Mucosa of descending colon (tissue), 3 donors: ENCODE data around the gene MFAP2. TPM values are rescaled to one million over a fixed set of nuclear protein-coding genes. Genes with fewer than 3 reads are reported as not detected.
A peak's percentile ranks its signal among the peaks of the same experiment; 100 is the strongest.

ENCODE experiments used
- ATAC-seq: fragments of 200-7000 bp; cut with Tn5 transposase; one replicate; pipeline ENCODE4 v1.9.1; 2020; ENCODE audit warnings: mild to moderate bottlenecking, moderate library complexity
- DNase-seq, 3 donors: peaks; one replicate each; pipeline ENCODE4 v3.0.0-alpha.2; 2020
- H3K36me3 ChIP-seq: fragments of 200-600 bp; one replicate; pipeline ENCODE4 v1.8.0; 2021; ENCODE audit warnings: low read depth, mild to moderate bottlenecking
- H3K4me1 ChIP-seq: fragments of 200-600 bp; one replicate; pipeline ENCODE4 v1.8.0; 2021; ENCODE audit warnings: low read depth, mild to moderate bottlenecking
- H3K4me3 ChIP-seq: fragments of 200-600 bp; one replicate; pipeline ENCODE4 v1.8.0; 2021; ENCODE audit warnings: mild to moderate bottlenecking
- H3K9me3 ChIP-seq: fragments of 200-600 bp; one replicate; pipeline ENCODE4 v1.8.0; 2021; ENCODE audit warnings: mild to moderate bottlenecking
- CTCF ChIP-seq: fragments of 200-600 bp; IDR thresholded peaks from one replicate; pipeline ENCODE4 v1.8.0; 2022; ENCODE audit warnings: antibody characterized with exemption, mild to moderate bottlenecking
- intact Hi-C, 2 donors: fragments of 100-400 bp; cut with DNase I in 1 of 2; cut with micrococcal nuclease in 1 of 2; formaldehyde crosslinking; loops; one replicate each; pipeline versions ENCODE4 v1.11.0 to v1.11.1; 2022; cut with DNase I, micrococcal nuclease
- total RNA-seq, 3 donors: library from RNA; stranded (reverse); fragmentation: NEBNext Ultra II Directional in 2 of 3; extraction: Animal tissue kit (Norgen Biotek cat#: 25700) in 2 of 3; gene quantifications; one replicate each; pipeline versions ENCODE4 v1.2.1 to v1.2.4, GENCODE V29; 2021 to 2023
- donor health status: DM: no; HTN: no; CAD: no; lungs with moderate emphysema.
- donor health status: DM: no; HTN: no; CAD: no.
- donor health status: DM: no; HTN: yes; CAD: no.

Gene MFAP2
- total RNA-seq, 3 donors from 2014 or later, result 2.4 to 6.3 (median 5.4) TPM

DNA sequence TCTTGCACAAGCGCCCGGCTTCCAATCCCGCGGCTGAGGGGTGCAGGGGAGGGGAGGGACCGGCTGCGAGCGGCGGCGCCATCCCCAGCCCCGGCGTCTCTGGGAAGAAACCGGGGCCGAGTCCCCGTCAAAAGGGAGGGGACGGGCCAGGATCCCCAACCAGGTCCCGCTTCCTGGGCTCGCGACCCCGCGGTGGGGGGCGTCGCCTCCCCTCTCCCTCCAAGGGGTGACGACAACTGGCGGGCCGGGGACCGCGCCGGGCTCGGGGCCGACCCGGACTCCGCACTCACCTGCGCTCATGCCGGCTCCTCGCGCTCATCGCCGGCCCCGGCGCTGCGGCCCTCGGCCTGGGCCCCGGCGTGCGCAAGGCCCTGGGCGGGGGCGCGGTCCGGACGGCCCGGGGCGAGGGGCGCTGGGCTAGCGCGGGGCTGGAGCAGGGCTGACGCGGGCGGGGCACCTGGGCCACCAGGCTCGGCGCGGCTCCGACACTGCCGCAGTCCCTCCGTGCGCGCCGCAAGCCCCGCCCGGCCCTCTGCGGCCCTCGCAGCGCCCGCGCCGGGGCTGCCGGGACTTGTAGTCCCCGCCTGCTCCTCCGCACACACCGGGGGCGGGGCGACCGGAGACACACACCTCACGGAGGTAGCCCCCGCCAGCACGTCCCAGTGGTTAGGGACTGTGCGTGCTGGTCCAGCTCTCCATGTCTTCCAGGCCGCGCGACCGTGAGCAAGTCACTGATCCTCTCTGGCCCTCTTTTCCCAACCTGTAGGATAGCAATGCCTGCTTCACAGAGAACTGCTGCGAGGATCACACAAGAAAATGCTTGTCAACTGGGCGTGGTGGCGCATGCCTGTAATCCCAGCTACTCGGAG lies 31.3 kb upstream of the MFAP2 start, which contains the start of gene ATP13A2:
Gene ATP13A2 (minus strand): TSS at position 490 of the 869 bp plus-strand sequence. CDS start 190 bp downstream, at position 300.
- H3K4me1 ChIP-seq, result peaks cover 16% of the 10 kb centered on the region
- DNase-seq (peak; percentile 89 to 91 (median 90)), ATAC-seq (peak; percentile 96)
- H3K9me3 ChIP-seq, result no peaks in the 10 kb centered on the region
- intact Hi-C loops, result no loop called here
- peak within 1 kb of the TSS; percentile 44 for H3K4me3 ChIP-seq
- TF ChIP-seq CTCF, result no peak
- H3K36me3 ChIP-seq, result no peaks in the 10 kb centered on the region

GRCh38 chr1:17011092-17011438 lies 30.6 kb upstream of the MFAP2 start:
- intact Hi-C loops, result no loop called here
- Histone ChIP-seq H3K9me3 (no peaks in the 10 kb centered on the region), H3K4me3 (peak overlapping the region; percentile 44), H3K4me1 (peaks cover 16% of the 10 kb centered on the region), H3K36me3 (no peaks in the 10 kb centered on the region)
- ATAC-seq (no peak), DNase-seq (peak in 1 of 3 donors; percentile 15)
- no peak for TF ChIP-seq CTCF

DNA sequence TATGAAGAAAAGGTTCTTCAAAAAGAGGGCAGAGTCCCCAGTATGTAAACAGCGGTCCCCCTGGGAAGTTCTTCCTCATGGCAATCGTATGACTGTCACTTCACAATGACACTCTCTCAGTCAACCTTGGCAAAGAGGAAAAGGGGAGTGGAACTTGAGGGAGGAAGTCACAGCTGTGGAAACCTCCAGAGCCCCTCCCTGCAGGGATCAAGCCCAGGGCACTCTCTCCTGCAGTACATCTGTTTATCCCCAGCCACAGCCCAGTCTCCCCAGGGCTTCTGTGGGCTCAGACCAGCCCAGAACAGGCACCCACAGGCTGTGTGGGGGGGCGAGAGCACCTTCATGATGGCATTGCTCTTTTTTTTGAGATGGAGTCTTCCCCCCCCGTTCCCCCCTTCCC lies 29.3 kb upstream of the MFAP2 start:
- peaks cover 16% of the 10 kb centered on the region for H3K4me1 ChIP-seq
- intact Hi-C loops, result no loop called here
- no peak for TF ChIP-seq CTCF
- H3K4me3 ChIP-seq, result no peak overlapping the region
- DNase-seq, result peak in 2 of 3 donors; percentile 12 to 48
- no peaks in the 10 kb centered on the region for H3K36me3 ChIP-seq
- no peaks in the 10 kb centered on the region for H3K9me3 ChIP-seq
- ATAC-seq, result peak; percentile 64

GRCh38 chr1:17008208-17008855 lies 27.9 kb upstream of the MFAP2 start:
- no peak for TF ChIP-seq CTCF
- DNase-seq, result no peak
- H3K9me3 ChIP-seq, result no peaks in the 10 kb centered on the region
- ATAC-seq, result no peak
- intact Hi-C loops, result no loop called here
- H3K4me3 ChIP-seq, result no peak overlapping the region
- no peaks in the 10 kb centered on the region for H3K36me3 ChIP-seq
- H3K4me1 ChIP-seq, result peaks cover 16% of the 10 kb centered on the region

GRCh38 chr1:17007121-17007520 lies 26.7 kb upstream of the MFAP2 start:
- intact Hi-C loops, result no loop called here
- ATAC-seq, result no peak
- no peaks in the 10 kb centered on the region for H3K36me3 ChIP-seq
- TF ChIP-seq CTCF, result no peak
- no peaks in the 10 kb centered on the region for H3K9me3 ChIP-seq
- H3K4me3 ChIP-seq, result no peak overlapping the region
- DNase-seq, result no peak
- peaks cover 12% of the 10 kb centered on the region for H3K4me1 ChIP-seq
